DMS79 (cell line): ENCODE measurements around the gene AHNAK.
"Not testable (repeated sequence)": the region's sequence is repeated elsewhere in the genome, so short reads cannot be mapped to it uniquely, and the experiment has no call there.

Source experiments
- DNase-seq: peaks from one replicate; lab custom pipeline; 2025; lab: John Stamatoyannopoulos, UW

The AHNAK gene

GRCh38 chr11:62546244-62546928 lies at the start of gene AHNAK:
TSS of gene AHNAK (minus strand) at chr11:62546806. CDS start at chr11:62536098, 10,708 bp downstream.
- DNase-seq, result no peak

- DNase-seq, result no peak
Measured at GRCh38 chr11:62595124-62595523, 48.5 kb upstream of the AHNAK start.

- DNase-seq, result peak; percentile 3
Measured at GRCh38 chr11:62593434-62594044, 46.9 kb upstream of the AHNAK start.

- DNase-seq, result no peak
Measured at GRCh38 chr11:62592989-62593421, 46.4 kb upstream of the AHNAK start.

GRCh38 chr11:62592146-62592815 lies 45.7 kb upstream of the AHNAK start:
- DNase-seq, result no peak

- DNase-seq, result peak; percentile 99
Measured at GRCh38 chr11:62591448-62592145, 45.0 kb upstream of the AHNAK start, which contains the start of gene TUT1. TSS of gene TUT1 (minus strand) at chr11:62591523. CDS start at chr11:62591485, 38 bp downstream.

- no peak for DNase-seq
Measured at GRCh38 chr11:62588966-62589637, 42.5 kb upstream of the AHNAK start.

- DNase-seq, result not testable (repeated sequence)
Measured at GRCh38 chr11:62585356-62585755, 38.8 kb upstream of the AHNAK start.

GRCh38 chr11:62581735-62582134 lies 35.1 kb upstream of the AHNAK start:
- not testable (repeated sequence) for DNase-seq

- DNase-seq, result no peak
Measured at GRCh38 chr11:62580959-62581715, 34.5 kb upstream of the AHNAK start.

GRCh38 chr11:62579252-62579651 lies 32.6 kb upstream of the AHNAK start:
- DNase-seq, result no peak

- no peak for DNase-seq
Measured at GRCh38 chr11:62578541-62578940, 31.9 kb upstream of the AHNAK start.

GRCh38 chr11:62577046-62577714 lies 30.6 kb upstream of the AHNAK start:
- no peak for DNase-seq

- DNase-seq, result no peak
Measured at GRCh38 chr11:62575837-62576236, 29.2 kb upstream of the AHNAK start.

GRCh38 chr11:62575156-62575555 lies 28.6 kb upstream of the AHNAK start:
- no peak for DNase-seq

- no peak for DNase-seq
Measured at GRCh38 chr11:62574363-62575071, 27.9 kb upstream of the AHNAK start.

GRCh38 chr11:62573592-62574362 lies 27.2 kb upstream of the AHNAK start, which contains the start of gene EEF1G:
TSS of gene EEF1G (minus strand) at chr11:62573891. CDS start at chr11:62573842, 49 bp downstream.
- DNase-seq, result peak; percentile 99

- no peak for DNase-seq
Measured at GRCh38 chr11:62573006-62573591, 26.5 kb upstream of the AHNAK start.

GRCh38 chr11:62572431-62572830 lies 25.8 kb upstream of the AHNAK start:
- DNase-seq, result no peak
